Measurements from ENCODE around the gene SLC27A1.

Gene SLC27A1

DNA sequence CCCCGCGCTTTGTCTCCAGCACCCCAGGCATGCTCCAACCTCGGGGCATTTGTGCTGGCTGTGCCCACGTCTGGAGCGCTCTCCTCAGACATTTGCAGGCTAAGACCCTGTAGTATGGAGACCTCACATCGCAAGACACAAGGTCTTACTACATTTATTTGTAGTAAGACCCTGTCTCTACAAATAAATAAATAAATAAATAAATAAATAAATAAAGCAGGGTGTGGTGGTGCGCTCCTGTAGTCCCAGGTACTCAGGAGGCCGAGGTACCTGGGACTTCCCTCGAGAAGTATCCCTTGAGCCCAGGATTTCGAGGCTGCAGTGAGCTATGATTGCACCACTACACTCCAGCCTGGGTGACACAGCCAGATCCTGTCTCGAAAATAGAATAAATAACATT is 14.2 kb upstream of the SLC27A1 start:
- ATAC-seq: no peak
- TF ChIP-seq BACH2 (CRISPR knock-in tag; IDR thresholded peaks at IDR 0.05; ENCODE audit: borderline replicate concordance) (no peak), POU6F1 (CRISPR knock-in tag; IDR thresholded peaks at IDR 0.05; ENCODE audit: borderline replicate concordance, low read depth) (no peak), TCF4 (CRISPR knock-in tag; IDR thresholded peaks at IDR 0.05; ENCODE audit: borderline replicate concordance) (no peak), ESRRG (CRISPR knock-in tag; IDR thresholded peaks at IDR 0.05) (no peak), SNAI2 (CRISPR knock-in tag; IDR thresholded peaks at IDR 0.05) (no peak), ZC3H10 (CRISPR knock-in tag; IDR thresholded peaks at IDR 0.05) (no peak), ZNF565 (CRISPR knock-in tag; conservative IDR thresholded peaks at IDR 0.05; ENCODE audit: low read depth) (no peak), PATZ1 (CRISPR knock-in tag; IDR thresholded peaks at IDR 0.05; ENCODE audit: borderline replicate concordance) (no peak)

- ATAC-seq: no peak
- no peak for TF ChIP-seq POU6F1 (CRISPR knock-in tag; IDR thresholded peaks at IDR 0.05; ENCODE audit: borderline replicate concordance, low read depth)
- TF ChIP-seq GLIS3 (CRISPR knock-in tag; IDR thresholded peaks at IDR 0.05): no peak
- TF ChIP-seq SNAI2 (CRISPR knock-in tag; IDR thresholded peaks at IDR 0.05): no peak
- TF ChIP-seq ISL1 (CRISPR knock-in tag; IDR thresholded peaks at IDR 0.05): no peak
- TF ChIP-seq CSDC2 (CRISPR knock-in tag; IDR thresholded peaks at IDR 0.05): no peak
- no peak for TF ChIP-seq CSRNP3 (CRISPR knock-in tag; IDR thresholded peaks at IDR 0.05)
- TF ChIP-seq ESRRG (CRISPR knock-in tag; IDR thresholded peaks at IDR 0.05): no peak
- no peak for TF ChIP-seq BACH2 (CRISPR knock-in tag; IDR thresholded peaks at IDR 0.05; ENCODE audit: borderline replicate concordance)
- no peak for TF ChIP-seq TOX (CRISPR knock-in tag; IDR thresholded peaks at IDR 0.05; ENCODE audit: borderline replicate concordance)
These were observed 12.7 kb upstream of the SLC27A1 start for GRCh38 chr19:17457616-17458015.

DNA sequence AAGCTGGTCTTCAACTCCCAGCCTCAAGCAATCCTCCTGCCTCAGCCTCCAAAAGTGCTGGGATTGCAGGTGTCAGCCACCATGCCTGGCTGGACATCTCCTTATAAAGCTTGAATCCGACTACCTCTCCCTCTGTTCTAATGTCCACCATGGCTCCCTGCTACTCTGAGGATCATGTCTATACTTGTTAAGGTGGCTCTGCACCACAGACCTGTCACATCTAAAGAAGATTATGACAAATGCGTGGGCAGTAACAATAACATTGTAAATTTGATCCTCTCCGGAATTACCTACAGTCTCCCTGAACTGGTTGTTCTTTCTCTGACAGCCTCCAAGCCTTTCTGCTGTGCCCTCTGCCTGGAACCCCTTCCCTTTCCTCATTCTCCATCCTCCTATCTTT is 11.4 kb upstream of the SLC27A1 start:
- no peak for ATAC-seq
- TF ChIP-seq TCF4 (CRISPR knock-in tag; IDR thresholded peaks at IDR 0.05; ENCODE audit: borderline replicate concordance) (no peak), ZNF8 (CRISPR knock-in tag; IDR thresholded peaks at IDR 0.05) (no peak), TSHZ2 (CRISPR knock-in tag; IDR thresholded peaks at IDR 0.05) (no peak), CSDC2 (CRISPR knock-in tag; IDR thresholded peaks at IDR 0.05) (no peak), ESRRG (CRISPR knock-in tag; IDR thresholded peaks at IDR 0.05) (no peak), PATZ1 (CRISPR knock-in tag; IDR thresholded peaks at IDR 0.05; ENCODE audit: borderline replicate concordance) (no peak), ARNTL (CRISPR knock-in tag; IDR thresholded peaks at IDR 0.05; ENCODE audit: borderline replicate concordance, low read depth) (no peak), RARB (CRISPR knock-in tag; IDR thresholded peaks at IDR 0.05) (no peak), PPARA (CRISPR knock-in tag; IDR thresholded peaks at IDR 0.05; ENCODE audit: borderline replicate concordance) (no peak), ZNF565 (CRISPR knock-in tag; conservative IDR thresholded peaks at IDR 0.05; ENCODE audit: low read depth) (no peak), OSR1 (CRISPR knock-in tag; IDR thresholded peaks at IDR 0.05) (no peak), ZNF70 (CRISPR knock-in tag; IDR thresholded peaks at IDR 0.05) (no peak), ISL1 (CRISPR knock-in tag; IDR thresholded peaks at IDR 0.05) (no peak), GLIS3 (CRISPR knock-in tag; IDR thresholded peaks at IDR 0.05) (no peak), POU6F1 (CRISPR knock-in tag; IDR thresholded peaks at IDR 0.05; ENCODE audit: borderline replicate concordance, low read depth) (no peak), ZFP3 (CRISPR knock-in tag; IDR thresholded peaks at IDR 0.05) (no peak), ZFP30 (CRISPR knock-in tag; IDR thresholded peaks at IDR 0.05) (no peak)
- TF ChIP-seq, protein P1, sequence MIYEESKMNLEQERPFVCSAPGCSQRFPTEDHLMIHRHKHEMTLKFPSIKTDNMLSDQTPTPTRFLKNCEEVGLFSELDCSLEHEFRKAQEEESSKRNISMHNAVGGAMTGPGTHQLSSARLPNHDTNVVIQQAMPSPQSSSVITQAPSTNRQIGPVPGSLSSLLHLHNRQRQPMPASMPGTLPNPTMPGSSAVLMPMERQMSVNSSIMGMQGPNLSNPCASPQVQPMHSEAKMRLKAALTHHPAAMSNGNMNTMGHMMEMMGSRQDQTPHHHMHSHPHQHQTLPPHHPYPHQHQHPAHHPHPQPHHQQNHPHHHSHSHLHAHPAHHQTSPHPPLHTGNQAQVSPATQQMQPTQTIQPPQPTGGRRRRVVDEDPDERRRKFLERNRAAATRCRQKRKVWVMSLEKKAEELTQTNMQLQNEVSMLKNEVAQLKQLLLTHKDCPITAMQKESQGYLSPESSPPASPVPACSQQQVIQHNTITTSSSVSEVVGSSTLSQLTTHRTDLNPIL (CRISPR knock-in tag; IDR thresholded peaks at IDR 0.05; ENCODE audit: low read depth): no peak
